Measurements from ENCODE around the gene MYO5A.

The MYO5A gene

GRCh38 chr15:52261026-52261425 lies 267.7 kb downstream of the MYO5A start:
- Histone ChIP-seq H3K4me1 (ENCODE audit: control insufficient read depth, insufficient read depth, low read length) (peaks cover 17% of the 10 kb centered on the region), H3K9me3 (ENCODE audit: control insufficient read depth in 2 of 2, low read length in 2 of 2) (no peaks in the 10 kb centered on the region), H3K27ac (ENCODE audit: low read length) (no peak overlapping the region), H3K4me3 (ENCODE audit: low read length in 2 of 2) (no peak overlapping the region), H3K36me3 (ENCODE audit: control insufficient read depth in 2 of 2, insufficient read depth in 2 of 2, low read length in 2 of 2) (no peaks in the 10 kb centered on the region), H3K9ac (ENCODE audit: low read length in 2 of 2) (no peak overlapping the region), H3K27me3 (ENCODE audit: control insufficient read depth in 1 of 2, insufficient read depth in 2 of 2, low read length in 2 of 2) (no peaks in the 10 kb centered on the region)

DNA sequence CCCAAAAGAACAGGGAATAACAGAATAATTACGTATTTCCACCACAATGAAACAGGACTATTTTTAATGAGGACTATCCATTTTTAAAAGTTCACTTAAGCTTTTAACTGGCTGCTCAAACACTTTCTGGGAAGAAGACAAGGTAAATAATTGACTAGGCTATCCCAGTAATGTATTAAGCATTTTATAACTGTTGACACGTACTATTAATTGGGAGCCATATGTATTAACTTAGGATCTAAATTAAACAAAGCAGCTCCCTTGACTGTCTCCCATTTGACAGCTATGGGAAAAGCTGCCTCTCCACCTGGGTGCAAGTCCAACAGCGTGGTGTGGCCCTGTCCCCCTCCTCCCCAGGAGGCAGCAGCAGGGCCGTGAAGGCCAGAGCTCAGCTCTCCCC lies 269.2 kb downstream of the MYO5A start:
- Histone ChIP-seq H3K9ac (ENCODE audit: low read length in 2 of 2) (no peak overlapping the region), H3K27ac (ENCODE audit: low read length) (no peak overlapping the region), H3K4me1 (ENCODE audit: control insufficient read depth, insufficient read depth, low read length) (peaks cover 17% of the 10 kb centered on the region), H3K27me3 (ENCODE audit: control insufficient read depth in 1 of 2, insufficient read depth in 2 of 2, low read length in 2 of 2) (no peaks in the 10 kb centered on the region), H3K4me3 (ENCODE audit: low read length in 2 of 2) (no peak overlapping the region), H3K36me3 (ENCODE audit: control insufficient read depth in 2 of 2, insufficient read depth in 2 of 2, low read length in 2 of 2) (no peaks in the 10 kb centered on the region), H3K9me3 (ENCODE audit: control insufficient read depth in 2 of 2, low read length in 2 of 2) (no peaks in the 10 kb centered on the region)

GRCh38 chr15:52258461-52258860 lies 270.2 kb downstream of the MYO5A start:
- H3K9me3 ChIP-seq (ENCODE audit: control insufficient read depth in 2 of 2, low read length in 2 of 2): no peaks in the 10 kb centered on the region
- no peak overlapping the region for H3K27ac ChIP-seq (ENCODE audit: low read length)
- no peaks in the 10 kb centered on the region for H3K27me3 ChIP-seq (ENCODE audit: control insufficient read depth in 1 of 2, insufficient read depth in 2 of 2, low read length in 2 of 2)
- H3K36me3 ChIP-seq (ENCODE audit: control insufficient read depth in 2 of 2, insufficient read depth in 2 of 2, low read length in 2 of 2): no peaks in the 10 kb centered on the region
- H3K4me1 ChIP-seq (ENCODE audit: control insufficient read depth, insufficient read depth, low read length): peaks cover 17% of the 10 kb centered on the region
- H3K4me3 ChIP-seq (ENCODE audit: low read length in 2 of 2): no peak overlapping the region
- H3K9ac ChIP-seq (ENCODE audit: low read length in 2 of 2): no peak overlapping the region

GRCh38 chr15:52257734-52258062 lies 271.0 kb downstream of the MYO5A start:
- no peaks in the 10 kb centered on the region for H3K36me3 ChIP-seq (ENCODE audit: control insufficient read depth in 2 of 2, insufficient read depth in 2 of 2, low read length in 2 of 2)

More at GRCh38 chr15:52257734-52258062, 271.0 kb downstream of the MYO5A start:
- H3K27me3 ChIP-seq (ENCODE audit: control insufficient read depth in 1 of 2, insufficient read depth in 2 of 2, low read length in 2 of 2): no peaks in the 10 kb centered on the region
- H3K27ac ChIP-seq (ENCODE audit: low read length): no peak overlapping the region
- H3K9me3 ChIP-seq (ENCODE audit: control insufficient read depth in 2 of 2, low read length in 2 of 2): no peaks in the 10 kb centered on the region
- peaks cover 15% of the 10 kb centered on the region for H3K4me1 ChIP-seq (ENCODE audit: control insufficient read depth, insufficient read depth, low read length)
- no peak overlapping the region for H3K9ac ChIP-seq (ENCODE audit: low read length in 2 of 2)
- no peak overlapping the region for H3K4me3 ChIP-seq (ENCODE audit: low read length in 2 of 2)
